ENCODE measurements around the gene ZNF195.
"Not testable (repeated sequence)": the region's sequence is repeated elsewhere in the genome, so short reads cannot be mapped to it uniquely, and the experiment has no call there.

Gene ZNF195

DNA sequence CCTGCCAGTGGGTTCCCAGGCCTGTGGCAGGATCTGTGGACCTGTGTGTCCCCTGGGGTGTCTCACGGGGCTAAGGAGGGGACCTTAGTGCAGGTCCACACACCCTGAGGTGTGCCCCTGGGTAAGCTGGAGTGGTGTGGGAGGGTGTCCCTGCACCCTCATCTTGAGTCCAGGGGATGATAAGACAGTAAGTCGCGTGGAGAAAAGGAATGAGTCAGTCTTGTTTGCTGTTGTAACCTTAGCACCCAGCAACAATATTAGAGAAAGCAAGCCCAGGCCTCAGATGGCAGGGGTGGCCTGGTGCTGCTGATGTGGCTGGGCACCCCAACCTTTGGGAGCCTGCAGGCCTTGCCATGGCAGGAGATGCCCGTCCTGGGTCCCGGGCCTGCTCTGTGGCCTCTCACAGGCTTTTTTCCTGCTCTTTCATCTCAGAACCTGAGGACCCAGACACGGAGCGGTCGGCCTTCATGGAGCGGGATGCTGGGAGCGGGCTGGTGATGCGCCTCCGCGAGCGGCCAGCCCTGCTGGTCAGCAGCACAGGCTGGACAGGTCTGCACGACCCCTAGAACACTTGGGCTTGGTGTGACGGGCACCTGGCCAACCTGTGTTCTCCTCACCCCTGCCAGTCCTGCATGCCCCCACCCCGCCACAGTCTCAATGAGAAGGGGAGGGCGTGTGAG lies 23.4 kb upstream of the ZNF195 start:
- DNase-seq, result not testable (repeated sequence)

DNA sequence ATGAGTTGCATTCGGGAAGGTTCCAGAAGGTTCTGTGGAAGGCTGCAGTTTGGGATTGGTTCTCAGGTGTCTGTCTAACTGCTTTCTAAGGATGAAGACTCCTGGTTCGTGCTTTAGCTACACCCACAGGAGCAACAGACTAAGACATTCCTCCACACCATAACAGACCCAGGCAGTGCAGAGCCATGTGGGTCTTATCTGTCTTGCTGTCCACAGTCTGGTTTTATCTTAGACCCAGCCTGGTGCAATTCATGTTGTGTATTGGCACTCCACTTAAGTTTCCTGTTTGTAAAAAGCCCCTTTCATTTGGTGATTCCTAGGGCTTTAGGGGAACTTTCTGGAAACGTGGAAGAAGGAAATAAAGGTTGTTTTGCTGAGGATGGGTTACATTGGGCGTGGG lies 22.1 kb upstream of the ZNF195 start:
- DNase-seq, result not testable (repeated sequence)

DNA sequence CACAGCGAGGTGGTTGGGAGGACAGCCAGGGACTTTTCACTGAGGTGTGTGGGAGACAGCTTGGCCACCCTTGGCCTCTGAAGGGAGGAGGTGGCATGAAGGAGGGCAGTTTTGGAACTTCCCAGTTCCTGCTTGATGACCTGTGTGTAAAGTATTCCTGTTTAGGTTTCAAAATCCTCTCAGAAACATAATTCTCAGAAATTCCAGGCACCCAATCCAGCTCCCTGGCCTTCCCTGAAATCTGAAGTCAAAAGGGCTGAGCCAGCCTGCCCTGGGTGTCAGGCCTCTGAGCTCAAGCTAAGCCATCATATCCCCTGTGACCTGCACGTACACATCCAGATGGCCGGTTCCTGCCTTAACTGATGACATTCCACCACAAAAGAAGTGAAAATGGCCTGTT lies 19.6 kb upstream of the ZNF195 start:
- not testable (repeated sequence) for DNase-seq

DNA sequence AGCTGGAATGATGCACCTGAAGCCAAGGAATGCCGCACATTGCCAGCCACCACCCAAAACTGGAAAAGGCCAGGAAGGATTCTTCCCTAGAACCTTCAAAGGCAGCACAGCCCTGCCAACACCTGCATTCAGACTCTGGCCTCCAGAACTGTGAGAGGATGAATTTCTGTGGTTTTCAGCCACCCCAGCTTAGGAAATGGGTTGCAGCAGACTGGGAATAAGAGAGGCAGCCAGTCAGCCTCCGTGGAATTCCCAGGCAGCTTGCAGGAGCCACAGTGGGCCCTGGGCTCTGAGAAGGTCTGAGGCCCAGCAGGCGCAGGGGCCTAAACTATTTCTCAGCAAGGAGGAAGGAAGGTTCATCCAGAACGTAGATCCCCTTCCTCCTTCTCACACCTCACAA lies 19.2 kb upstream of the ZNF195 start:
- DNase-seq, result not testable (repeated sequence)

DNA sequence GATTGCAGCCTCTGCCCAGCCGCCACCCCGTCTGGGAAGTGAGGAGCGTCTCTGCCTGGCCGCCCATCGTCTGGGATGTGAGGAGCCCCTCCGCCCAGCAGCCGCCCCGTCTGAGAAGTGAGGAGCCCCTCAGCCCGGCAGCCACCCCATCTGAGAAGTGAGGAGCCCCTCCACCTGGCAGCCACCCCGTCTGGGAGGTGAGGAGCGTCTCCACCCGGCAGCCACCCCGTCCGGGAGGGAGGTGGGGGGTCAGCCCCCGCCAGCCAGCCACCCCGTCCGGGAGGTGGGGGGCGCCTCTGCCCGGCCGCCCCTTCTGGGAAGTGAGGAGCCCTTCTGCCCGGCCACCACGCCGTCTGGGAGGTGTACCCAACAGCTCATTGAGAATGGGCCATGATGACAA lies 18.3 kb upstream of the ZNF195 start:
- DNase-seq, result not testable (repeated sequence)

DNA sequence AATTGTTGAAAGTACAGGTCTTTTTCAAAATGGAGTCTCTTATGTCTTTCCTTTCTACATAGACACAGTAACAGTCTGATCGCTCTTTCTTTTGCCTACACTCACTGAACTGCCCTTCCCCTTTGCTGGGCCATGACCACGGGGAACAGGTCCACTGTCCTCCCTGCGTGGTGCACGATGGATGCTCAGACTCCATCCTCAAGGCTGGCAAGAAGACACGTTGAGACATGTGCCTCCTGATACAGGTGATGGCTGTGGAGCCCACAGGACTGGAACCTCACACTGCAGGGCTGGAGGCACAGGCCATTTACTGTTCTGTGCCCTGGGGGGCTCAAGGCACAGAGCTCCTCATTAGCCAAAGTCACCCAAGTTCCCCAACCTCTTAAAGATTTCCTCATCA lies 16.5 kb upstream of the ZNF195 start:
- not testable (repeated sequence) for DNase-seq

DNA sequence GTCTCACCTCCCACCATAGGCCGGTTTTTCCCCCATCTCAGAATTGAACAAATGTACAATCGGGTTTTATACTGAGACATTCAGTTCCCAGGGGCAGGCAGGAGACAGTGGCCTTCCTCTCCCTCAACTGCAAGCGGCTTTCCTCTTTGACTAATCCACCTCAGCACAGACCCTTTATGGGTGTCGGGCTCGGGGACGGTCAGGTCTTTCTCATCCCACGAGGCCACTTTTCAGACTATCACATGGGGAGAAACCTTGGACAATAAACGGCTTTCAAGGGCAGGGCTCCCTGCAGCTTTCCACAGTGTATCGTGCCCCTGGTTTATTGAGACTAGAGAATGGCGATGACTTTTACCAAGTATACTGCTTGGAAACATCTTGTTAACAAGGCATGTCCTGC lies 16.0 kb upstream of the ZNF195 start:
- not testable (repeated sequence) for DNase-seq

DNA sequence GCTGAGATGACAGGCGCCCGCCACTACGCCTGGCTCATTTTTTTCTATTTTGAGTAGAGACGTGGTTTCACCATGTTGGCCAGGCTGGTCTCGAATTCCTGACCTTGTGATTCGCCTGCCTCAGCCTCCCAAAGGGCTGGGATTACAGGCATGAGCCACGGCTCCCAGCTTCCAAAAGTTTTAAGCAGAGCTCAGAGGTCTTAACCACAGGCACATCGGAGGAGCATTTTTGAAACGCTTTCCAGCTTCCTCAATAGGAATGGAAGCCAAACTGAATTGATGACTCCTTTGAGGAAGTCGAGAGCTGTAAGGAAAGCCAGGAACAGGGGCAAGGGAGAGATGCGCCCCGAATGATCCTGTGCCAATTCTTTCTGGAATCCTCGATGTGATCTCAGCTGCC lies 14.5 kb upstream of the ZNF195 start:
- DNase-seq, result not testable (repeated sequence)

DNA sequence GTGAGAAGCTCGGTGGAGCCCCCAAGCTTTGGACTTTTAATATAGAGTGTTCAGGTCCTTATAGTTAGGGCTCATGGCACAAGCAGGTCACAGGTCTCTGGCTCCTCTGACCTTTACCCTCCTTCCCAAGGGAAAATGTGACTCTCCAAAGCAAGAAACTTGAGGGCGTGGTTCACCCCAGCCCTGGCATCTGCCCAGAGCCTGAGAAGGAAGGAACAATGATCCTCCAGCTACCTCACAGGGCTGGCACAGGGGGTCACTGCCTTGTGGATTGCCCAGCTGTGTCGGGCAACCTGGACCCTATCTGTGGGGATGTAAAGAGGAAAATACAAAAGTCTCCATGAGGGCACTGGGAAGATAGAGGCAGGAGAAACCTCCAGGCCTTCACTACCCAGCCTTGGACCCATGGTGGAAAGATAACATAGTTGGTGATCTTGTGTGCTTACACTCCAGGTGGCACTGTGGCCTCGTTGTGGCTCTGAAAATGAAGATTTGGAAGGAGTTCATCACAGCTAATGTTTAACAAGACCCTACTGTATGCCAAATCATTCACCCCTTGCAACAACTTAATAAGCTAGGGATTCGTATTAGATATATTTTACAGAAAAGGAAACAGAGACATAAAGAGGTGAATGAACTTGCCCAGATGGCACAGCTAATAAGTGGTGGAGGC lies 3.8 kb upstream of the ZNF195 start:
- DNase-seq, result no peak

DNA sequence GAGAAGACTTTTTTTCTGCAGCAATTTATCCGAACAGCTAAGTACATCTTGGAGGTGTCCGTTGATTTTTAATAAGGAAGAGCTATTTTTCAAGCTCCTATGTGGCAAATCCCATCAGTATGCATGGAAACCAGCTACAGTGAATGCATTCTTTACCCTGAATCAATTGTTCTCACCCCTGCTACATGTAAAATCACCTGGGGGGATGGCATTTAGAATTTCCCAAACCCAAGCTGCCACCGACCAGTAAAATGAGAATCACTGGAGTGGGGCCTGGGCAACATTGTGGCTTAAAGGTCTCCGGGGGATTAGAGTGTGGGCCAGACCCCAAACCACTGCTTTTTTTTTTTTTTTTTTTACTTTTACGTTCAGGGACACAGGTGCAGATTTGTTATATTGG lies 2.8 kb upstream of the ZNF195 start:
- no peak for DNase-seq

DNA sequence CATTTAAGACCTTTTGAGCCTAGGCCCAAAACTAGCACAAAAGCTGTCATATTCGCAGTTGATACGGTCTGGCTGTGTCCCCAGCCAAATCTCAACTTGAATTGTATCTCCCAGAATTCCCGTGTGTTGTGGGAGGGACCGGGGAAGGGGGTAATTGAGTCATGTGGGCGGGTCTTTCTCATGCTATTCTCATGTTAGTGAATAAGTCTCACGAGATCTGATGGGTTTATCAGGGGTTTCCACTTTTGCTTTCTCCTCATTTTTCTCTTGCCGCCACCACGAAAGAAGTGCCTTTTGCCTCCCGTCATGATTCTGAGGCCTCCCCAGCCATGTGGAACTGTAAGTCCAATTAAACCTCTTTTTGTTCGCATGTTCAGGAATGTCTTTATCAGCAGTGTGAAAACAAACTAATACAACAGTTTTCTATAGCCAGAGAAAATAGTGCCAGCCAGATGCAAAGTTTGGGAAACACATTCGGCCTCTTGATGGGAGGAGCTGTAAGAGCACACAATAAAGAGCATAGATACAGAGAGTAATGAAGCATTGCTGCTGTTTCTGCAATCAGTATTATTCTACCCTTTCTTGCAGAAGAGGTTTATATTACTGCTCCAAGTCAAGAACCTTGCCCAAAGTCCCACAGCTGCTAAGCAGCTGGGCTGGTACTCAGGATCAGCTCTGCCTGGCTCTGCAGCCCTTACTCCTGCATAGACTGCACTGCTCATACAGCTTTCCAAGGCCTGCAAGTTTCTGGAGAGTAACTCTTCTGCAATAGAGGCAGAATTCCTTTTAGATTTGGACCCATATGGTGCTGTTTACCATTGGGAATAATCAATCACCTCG lies 2.0 kb upstream of the ZNF195 start:
- DNase-seq, result no peak

DNA sequence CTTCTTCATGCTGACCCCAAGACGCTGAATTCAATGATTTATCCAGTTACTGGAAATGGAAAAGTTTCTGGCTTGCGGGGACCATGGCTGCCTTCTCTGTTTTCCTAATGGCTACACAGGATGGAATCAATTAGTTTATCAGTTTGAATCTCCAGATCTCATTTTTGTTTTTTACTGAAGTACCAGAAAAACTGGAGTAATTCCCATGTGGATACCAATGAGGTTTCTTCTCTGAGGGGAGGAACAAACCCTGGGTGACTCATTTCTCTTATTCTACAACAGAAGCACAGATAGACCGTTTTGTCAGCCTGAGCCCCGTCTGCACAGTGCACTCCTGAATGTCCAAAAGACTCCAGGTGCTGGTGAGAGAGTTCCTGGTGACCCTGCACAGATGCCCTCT lies 3.4 kb downstream of the ZNF195 start:
- no peak for DNase-seq

DNA sequence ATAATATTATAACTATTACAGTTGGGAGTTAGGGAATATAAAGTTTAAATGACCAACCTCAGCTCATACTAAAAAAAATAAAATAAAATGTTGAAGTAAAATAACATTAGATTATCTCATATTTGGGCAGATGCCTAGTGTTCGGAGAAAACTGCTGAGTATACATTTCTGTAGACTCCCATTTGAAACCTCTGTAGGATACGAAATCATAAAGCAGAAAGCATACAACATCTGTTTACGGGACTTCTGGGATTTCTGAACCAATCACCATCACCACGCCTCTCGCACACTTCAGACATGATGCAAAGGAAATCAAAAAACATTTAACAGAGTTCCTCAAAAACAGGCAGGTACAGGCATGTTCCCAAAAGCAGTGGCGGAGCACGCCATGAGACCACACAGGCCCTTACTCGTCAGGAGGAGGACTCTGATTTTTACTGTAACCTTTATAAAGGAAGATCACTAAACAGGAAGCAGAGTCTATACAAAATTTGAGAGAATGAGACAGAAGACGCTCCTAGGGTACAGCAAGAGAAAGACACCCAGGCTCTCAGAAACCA lies 8.6 kb downstream of the ZNF195 start:
- DNase-seq, result no peak

DNA sequence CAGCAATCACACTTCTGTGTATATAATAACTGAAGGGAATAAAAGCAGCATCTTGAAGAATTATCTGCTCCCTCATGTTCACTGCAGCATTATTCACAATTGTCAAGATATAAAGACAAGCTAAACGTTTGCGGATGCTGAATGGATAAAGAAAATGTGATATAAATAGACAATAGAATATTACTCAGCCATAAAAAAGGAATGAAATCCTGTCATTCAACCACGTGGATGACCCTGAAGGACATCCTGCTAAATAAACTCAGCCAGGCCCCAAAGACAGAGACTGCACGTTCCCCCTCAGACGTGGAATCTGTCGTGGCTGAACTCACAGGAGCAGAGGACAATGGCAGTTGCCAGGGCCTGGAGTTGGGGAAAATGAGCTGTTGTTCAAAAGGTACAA lies 9.6 kb downstream of the ZNF195 start:
- DNase-seq, result no peak

DNA sequence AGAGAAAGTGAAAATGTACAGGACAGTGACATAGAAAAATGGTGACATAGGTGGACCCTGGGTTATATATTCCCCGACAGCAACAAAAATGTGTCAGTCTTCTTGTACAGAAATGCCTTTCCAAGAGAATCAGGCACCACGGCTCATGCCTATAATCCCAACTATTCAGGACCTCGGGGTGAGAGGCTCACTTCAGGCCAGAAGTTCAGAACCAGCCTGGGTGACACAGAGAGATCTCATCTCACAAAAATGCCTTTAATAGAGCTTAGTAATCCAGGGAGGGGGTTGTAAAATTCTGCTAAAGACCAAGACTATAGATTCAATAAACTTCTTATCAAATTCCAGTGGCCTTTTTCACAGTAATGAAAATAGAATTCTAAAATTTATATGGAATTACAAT lies 10.7 kb downstream of the ZNF195 start:
- no peak for DNase-seq

DNA sequence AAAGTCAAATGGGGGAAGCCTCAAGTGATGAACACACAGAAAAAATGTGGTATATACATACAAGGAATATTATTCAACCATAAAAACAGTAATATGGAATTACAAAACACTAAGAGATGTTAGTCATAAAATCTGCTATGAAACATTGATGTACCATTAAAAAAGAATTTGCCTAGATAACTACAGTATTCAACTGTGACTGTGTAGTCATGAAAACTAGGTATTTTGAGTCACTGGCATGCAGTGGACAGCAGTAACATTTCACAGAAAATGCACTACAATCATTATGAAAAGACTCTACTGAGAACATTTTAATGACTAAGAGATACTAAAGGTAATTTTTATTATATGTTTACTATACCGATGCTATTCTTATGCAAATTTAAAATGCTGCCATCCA lies 11.7 kb downstream of the ZNF195 start:
- no peak for DNase-seq

DNA sequence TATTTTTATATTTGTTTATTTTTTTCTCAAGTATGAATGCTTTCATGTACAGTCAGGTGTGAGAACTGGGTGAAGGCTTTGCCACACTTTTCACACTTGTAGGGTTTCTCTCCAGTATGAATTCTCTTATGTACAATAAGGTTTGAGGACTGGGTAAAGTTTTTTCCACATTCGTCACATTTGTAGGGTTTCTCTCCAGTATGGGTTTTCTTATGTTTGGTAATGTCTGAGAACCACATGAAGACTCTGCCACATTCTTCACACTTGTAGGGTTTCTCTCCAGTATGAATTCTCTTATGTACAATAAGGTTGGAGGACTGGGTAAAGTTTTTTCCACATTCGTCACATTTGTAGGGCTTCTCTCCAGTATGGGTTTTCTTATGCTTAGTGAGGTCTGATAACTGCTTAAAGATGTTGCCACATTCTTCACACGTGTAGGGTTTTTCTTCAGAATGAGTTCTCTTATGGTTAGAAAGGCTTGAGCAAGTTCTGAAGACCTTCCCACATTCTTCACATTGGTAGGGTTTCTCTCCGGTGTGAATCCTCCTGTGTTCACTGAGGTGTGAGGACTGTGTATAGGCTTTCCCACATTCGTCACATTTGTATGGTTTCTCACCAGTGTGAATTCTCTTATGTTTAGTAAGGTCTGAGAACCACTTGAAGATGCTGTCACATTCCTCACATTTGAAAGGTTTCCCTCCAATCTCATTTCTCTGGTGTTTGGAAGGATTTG lies 19.7 kb downstream of the ZNF195 start:
- DNase-seq, result no peak

DNA sequence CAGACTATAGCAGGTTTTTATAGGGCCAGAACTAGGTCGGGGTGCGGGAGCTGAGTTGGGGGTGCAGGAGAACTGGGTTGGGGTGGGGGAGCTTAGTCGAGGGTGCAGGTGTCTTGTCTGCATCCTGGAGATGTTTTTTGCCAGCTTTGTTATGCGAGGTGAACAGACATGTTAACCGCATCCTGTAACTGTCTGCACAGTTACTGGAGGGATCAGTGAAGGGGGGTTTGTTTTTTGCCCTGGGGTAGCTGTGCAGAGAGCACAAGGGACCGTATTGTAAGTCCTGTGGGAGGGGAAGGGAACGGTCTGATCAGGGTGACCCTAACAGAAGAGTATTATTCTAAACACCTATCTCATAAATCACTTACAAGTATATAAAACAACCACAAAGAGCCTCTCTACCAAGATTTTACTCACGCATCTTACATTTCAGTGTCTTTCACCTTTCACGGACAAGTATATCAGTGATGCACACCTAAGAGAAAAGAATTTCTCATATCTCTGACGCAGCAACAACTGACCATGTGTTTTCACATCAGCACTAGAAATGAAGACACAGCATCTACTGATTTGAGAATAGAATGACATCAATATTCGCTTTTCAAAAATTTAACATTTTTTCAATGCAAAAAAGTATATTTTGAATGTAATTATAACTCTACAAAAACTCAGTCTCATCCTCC lies 20.8 kb downstream of the ZNF195 start:
- DNase-seq, result no peak

DNA sequence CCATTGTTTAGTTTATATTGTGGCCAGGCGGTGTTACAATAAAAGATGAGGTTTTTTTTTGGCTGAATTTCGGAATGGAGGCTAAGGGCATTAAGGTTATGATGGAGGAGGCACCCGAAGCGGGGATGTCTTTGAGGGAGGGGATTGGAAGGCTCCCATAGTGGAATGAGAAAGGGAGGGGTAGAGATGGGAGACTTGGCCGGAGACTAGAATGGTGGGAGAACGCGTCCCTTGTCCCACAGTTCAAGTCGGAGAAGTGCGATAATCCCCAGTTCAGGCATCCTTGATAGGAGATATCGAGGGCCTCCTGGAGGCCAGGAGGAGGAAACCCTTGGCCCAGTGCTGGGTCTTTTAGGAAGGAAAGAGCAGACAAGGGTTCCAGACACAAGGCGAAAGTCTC lies 21.6 kb downstream of the ZNF195 start:
- DNase-seq, result no peak

DNA sequence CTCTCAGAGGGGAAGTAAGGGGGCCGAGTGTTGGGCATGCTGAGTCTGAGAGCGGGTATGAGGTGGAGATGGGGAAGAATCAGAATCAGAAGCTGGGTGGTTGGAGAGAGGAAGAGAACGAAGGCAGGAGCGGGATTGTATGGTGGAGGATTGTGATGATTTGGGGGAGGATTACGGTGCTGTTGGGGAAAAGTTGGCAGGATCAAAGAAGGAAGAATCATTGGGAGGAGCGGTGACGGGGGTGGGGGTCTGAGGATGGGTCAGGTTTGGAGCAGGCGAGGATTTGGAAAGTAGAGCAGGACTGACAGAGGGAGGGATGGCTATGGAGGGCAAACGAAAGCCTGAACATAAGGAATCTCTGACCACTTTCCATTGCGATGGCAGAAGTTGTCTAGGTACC lies 22.1 kb downstream of the ZNF195 start:
- no peak for DNase-seq

DNA sequence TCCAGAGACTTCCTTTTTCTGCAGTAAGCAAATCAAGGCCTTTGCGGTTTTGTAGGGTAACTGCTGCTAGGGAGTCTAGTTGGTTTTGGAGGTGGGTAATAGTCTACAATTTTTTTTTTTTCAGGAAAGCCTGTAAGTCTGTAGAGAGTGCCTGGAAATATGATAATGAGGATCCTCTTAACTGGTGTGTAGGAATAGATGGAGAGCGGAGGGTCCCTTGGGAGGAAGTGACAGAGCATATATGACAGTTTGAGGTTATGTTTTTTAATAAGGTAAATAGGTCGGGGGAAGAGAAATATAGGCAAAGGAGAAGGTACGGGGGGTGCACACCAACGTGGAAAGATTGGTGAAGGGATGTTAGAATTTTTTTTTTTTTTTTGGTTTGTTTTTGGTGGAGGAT lies 25.9 kb downstream of the ZNF195 start:
- DNase-seq, result no peak

DNA sequence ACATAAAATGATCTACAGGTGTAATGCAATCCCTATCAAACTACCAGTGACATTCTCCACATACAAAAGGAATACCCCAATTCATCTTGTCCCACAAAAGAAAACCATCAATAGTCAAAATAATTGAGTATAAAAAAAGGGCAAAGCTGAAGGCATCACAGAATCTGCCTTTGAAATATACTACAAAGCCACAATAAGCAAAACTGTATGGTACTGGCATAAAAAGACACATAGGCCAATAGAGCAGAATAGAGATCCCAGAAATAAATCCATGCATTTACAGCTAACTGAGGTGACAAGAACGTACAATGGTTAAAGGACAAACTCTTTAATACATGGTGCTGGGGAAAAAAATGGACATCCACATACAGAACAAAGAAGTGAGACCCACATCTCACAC lies 31.8 kb downstream of the ZNF195 start:
- DNase-seq, result no peak

All from NCI-H1092 (cell line).